Liver (tissue), 9 donors: ENCODE data around the gene DIDO1. TPM values are rescaled to one million over a fixed set of nuclear protein-coding genes. Genes with fewer than 3 reads are reported as not detected.

Experiments
- DNase-seq: peaks from one replicate; pipeline ENCODE4 v3.0.0-alpha.2; 2017; ENCODE audit warnings: low spot score
- H3K27ac ChIP-seq, 2 donors: one replicate each; pipeline ENCODE4 v1.7.0; 2013; ENCODE audit warnings: inconsistent platforms in 2 of 2, low read length in 2 of 2, control low read depth in 1 of 2, low read depth in 1 of 2, mild to moderate bottlenecking in 1 of 2
- H3K27me3 ChIP-seq, 4 donors: one replicate each; pipeline versions ENCODE4 v1.6.1 to v1.7.0; 2013; ENCODE audit warnings: low read length in 3 of 4, inconsistent platforms in 1 of 4, mild to moderate bottlenecking in 1 of 4, moderate library complexity in 1 of 4; ENCODE audit not compliant: control insufficient read depth in 4 of 4, insufficient read depth in 4 of 4
- H3K36me3 ChIP-seq, 4 donors: one replicate each; pipeline versions ENCODE4 v1.6.1 to v1.7.0; 2013; ENCODE audit warnings: low read length in 3 of 4, mild to moderate bottlenecking in 3 of 4, low read depth in 1 of 4, moderate library complexity in 1 of 4; ENCODE audit not compliant: control insufficient read depth in 4 of 4, insufficient read depth in 3 of 4
- H3K4me1 ChIP-seq, 4 donors: one replicate each; pipeline versions ENCODE4 v1.6.1 to v1.7.0; 2013; ENCODE audit warnings: low read length in 3 of 4, mild to moderate bottlenecking in 3 of 4, moderate library complexity in 1 of 4; ENCODE audit not compliant: control insufficient read depth in 4 of 4, insufficient read depth in 4 of 4
- H3K4me3 ChIP-seq, 3 donors: one replicate each; pipeline versions ENCODE4 v1.6.1 to v1.7.0; 2013; ENCODE audit warnings: low read length in 3 of 3, control low read depth in 1 of 3, low read depth in 1 of 3, mild to moderate bottlenecking in 1 of 3
- H3K9ac ChIP-seq, 2 donors: one replicate each; pipeline ENCODE4 v1.7.0; 2013; ENCODE audit warnings: low read length in 2 of 2, mild to moderate bottlenecking in 2 of 2, moderate library complexity in 2 of 2, control low read depth in 1 of 2, low read depth in 1 of 2
- H3K9me3 ChIP-seq, 4 donors: one replicate each; pipeline versions ENCODE4 v1.6.1 to v1.7.0; 2013; ENCODE audit warnings: low read length in 3 of 4; ENCODE audit not compliant: control insufficient read depth in 4 of 4
- CTCF ChIP-seq: fragments of 150-350 bp; IDR thresholded peaks from 2 replicates; pipeline ENCODE4 v1.5.1; 2017; ENCODE audit warnings: improper control_type of control experiment, low read depth, low read length; ENCODE audit not compliant: missing input control
- EGR1 ChIP-seq, 2 donors: IDR thresholded peaks; 2 replicates each; pipeline ENCODE4 v1.6.1; 2016 to 2018; ENCODE audit warnings: antibody characterized with exemption in 2 of 2, low read depth in 2 of 2
- FOXA2 ChIP-seq: IDR thresholded peaks from 2 replicates; pipeline ENCODE4 v1.6.1; 2016; ENCODE audit warnings: antibody characterized with exemption
- HNF4A ChIP-seq, 2 donors: conservative IDR thresholded peaks; 2 replicates each; pipeline ENCODE4 v1.6.1; 2016; ENCODE audit warnings: antibody characterized with exemption in 2 of 2, mild to moderate bottlenecking in 2 of 2
- HNF4G ChIP-seq: IDR thresholded peaks from 2 replicates; pipeline ENCODE4 v1.6.1; 2016; ENCODE audit warnings: antibody characterized with exemption
- JUND ChIP-seq, 2 donors: IDR thresholded peaks; 2 replicates each; pipeline ENCODE4 v1.6.1; 2016; ENCODE audit warnings: antibody characterized with exemption in 2 of 2
- NR2F2 ChIP-seq: IDR thresholded peaks from 2 replicates; pipeline ENCODE4 v1.6.1; 2016; ENCODE audit warnings: antibody characterized with exemption
- REST ChIP-seq: IDR thresholded peaks from 2 replicates; pipeline ENCODE4 v1.6.1; 2016; ENCODE audit warnings: antibody characterized with exemption, mild to moderate bottlenecking
- RXRA ChIP-seq, 2 donors: IDR thresholded peaks; 2 replicates each; pipeline ENCODE4 v1.6.1; 2017 to 2018; ENCODE audit warnings: antibody characterized with exemption in 2 of 2, mild to moderate bottlenecking in 1 of 2
- TAF1 ChIP-seq: conservative IDR thresholded peaks from 2 replicates; pipeline ENCODE4 v1.6.1; 2016; ENCODE audit warnings: antibody characterized with exemption, mild to moderate bottlenecking
- YY1 ChIP-seq: IDR thresholded peaks from 2 replicates; pipeline ENCODE4 v1.6.1; 2016; ENCODE audit warnings: antibody characterized with exemption, mild to moderate bottlenecking
- ZBTB33 ChIP-seq: IDR thresholded peaks from 2 replicates; pipeline ENCODE4 v1.6.1; 2016; ENCODE audit warnings: antibody characterized with exemption
- WGBS: extraction: QIAGEN DNeasy Blood & Tissue Kit; methylation state at CpG from one replicate; pipeline ENCODE4 v1.1.7; 2013; 5-methylcytosine and 5-hydroxymethylcytosine counted together
- polyA plus RNA-seq, 2 donors: library from polyadenylated mRNA; stranded (reverse) in 1 of 2; unstranded in 1 of 2; fragments of 200-250 nt in 1 of 2; fragments of >200 nt in 1 of 2; fragmentation: Nextera tagmentation in 1 of 2; extraction: Ambion mirVana in 1 of 2; gene quantifications; one replicate each; pipeline versions ENCODE4 v1.2.1 to v1.2.3, GENCODE V29; 2013 to 2015
- total RNA-seq, 2 donors: library from RNA; depleted of rRNA; stranded (reverse); fragments of >200 nt; gene quantifications; one replicate each; pipeline ENCODE4 v1.2.3, GENCODE V29; 2014
- TF ChIP-seq, protein P1 (sequence below): IDR thresholded peaks from 2 replicates; pipeline ENCODE4 v1.6.1; 2016; ENCODE audit warnings: antibody characterized with exemption
- TF ChIP-seq, protein P2 (sequence below): IDR thresholded peaks from 2 replicates; pipeline ENCODE4 v1.6.1; 2016; ENCODE audit warnings: antibody characterized with exemption
- donor health status: healthy.
- donor health status: healthy.
- donor health status: healthy.
- donor health status: healthy.
- donor health status: healthy.

DIDO1 gene
- total and polyA plus RNA-seq, 4 donors: 10.1 to 43.1 (median 17.4) TPM

GRCh38 chr20:62967149-62967501 is 40.8 kb upstream of the DIDO1 start:
- H3K36me3 ChIP-seq: peaks cover 16 to 44% (median 25%) of the 10 kb centered on the region in 4 donors
- DNase-seq: no peak
- peaks cover 2 to 11% (median 8%) of the 10 kb centered on the region in 4 donors for H3K4me1 ChIP-seq
- no peak overlapping the region for H3K9ac ChIP-seq
- no peak for TF ChIP-seq EGR1 (IDR thresholded peaks at IDR 0.05; ENCODE audit: low read depth in 2 of 2)
- TF ChIP-seq HNF4G: no peak
- no peak for TF ChIP-seq CTCF
- no peak for TF ChIP-seq FOXA2
- TF ChIP-seq NR2F2: no peak
- TF ChIP-seq TAF1: no peak
- TF ChIP-seq JUND (IDR thresholded peaks at IDR 0.05): no peak
- TF ChIP-seq, protein P1, sequence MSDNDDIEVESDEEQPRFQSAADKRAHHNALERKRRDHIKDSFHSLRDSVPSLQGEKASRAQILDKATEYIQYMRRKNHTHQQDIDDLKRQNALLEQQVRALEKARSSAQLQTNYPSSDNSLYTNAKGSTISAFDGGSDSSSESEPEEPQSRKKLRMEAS: no peak
- TF ChIP-seq ZBTB33: no peak
- TF ChIP-seq YY1: no peak
- TF ChIP-seq RXRA (IDR thresholded peaks at IDR 0.05): no peak
- no peak for TF ChIP-seq REST
- TF ChIP-seq HNF4A (conservative IDR thresholded peaks at IDR 0.05): no peak
- H3K27me3 ChIP-seq: no peaks in the 10 kb centered on the region
- no peak overlapping the region for H3K27ac ChIP-seq
- H3K4me3 ChIP-seq: no peak overlapping the region
- H3K9me3 ChIP-seq: no peaks in the 10 kb centered on the region
- WGBS: 96% methylated on average over 6 of the region's 6 CpGs

DNA sequence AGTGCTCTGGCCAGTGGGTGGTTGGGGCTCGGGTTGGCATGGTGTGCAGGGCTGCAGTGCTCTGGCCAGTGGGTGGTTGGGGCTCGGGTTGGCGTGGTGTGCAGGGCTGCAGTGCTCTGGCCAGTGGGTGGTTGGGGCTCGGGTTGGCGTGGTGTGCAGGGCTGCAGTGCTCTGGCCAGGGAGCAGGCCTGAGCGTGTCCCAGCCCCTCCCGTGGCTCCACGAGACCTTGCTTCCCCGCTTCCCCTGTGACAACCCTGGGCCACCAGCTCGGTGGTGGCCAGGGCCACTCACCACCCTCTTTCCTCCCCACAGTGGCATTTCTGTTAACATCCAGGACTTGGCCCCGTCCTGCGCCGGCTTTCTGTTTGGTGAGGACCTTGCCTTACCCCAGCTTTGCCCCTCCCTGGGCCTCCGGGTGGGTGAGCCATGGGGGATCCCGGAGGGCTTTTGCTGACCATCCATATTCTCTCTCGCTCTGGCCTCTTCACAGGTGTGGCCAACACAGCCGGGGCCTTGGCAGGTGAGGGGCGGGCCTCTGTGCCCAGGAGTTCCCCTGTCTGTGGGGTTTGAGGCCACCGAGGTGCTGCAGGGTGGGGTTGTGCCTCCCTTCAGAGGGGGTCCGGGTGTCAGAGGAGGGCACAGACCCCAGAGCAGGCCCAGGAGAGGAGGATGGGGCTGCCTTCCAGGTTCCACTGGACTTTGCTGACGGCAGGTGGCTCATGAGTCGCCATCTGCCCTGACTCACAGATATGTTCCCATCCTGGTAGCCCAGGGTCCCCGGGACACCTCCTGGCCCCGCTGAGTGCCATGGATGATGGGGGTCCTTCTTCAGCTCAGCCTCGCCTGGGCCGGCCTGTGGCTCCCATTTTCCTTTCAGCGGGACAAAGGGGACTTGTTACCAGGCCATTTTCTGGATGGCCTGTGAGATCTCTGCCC is 40.2 kb upstream of the DIDO1 start:
- no peak for DNase-seq
- Histone ChIP-seq H3K4me1 (peaks cover 2 to 11% (median 7%) of the 10 kb centered on the region in 4 donors), H3K4me3 (no peak overlapping the region), H3K27ac (no peak overlapping the region), H3K9ac (no peak overlapping the region), H3K27me3 (no peaks in the 10 kb centered on the region), H3K36me3 (peaks cover 16 to 50% (median 25%) of the 10 kb centered on the region in 4 donors), H3K9me3 (no peaks in the 10 kb centered on the region)
- WGBS: 95% methylated on average over 26 of the region's 27 CpGs
- TF ChIP-seq, protein P2, sequence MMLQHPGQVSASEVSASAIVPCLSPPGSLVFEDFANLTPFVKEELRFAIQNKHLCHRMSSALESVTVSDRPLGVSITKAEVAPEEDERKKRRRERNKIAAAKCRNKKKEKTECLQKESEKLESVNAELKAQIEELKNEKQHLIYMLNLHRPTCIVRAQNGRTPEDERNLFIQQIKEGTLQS: no peak
- no peak for TF ChIP-seq ZBTB33
